Umbilical cord (tissue), 2 donors: ENCODE data around the gene PNPLA5. TPM values are rescaled to one million over a fixed set of nuclear protein-coding genes. Genes with fewer than 3 reads are reported as not detected.

Source experiments
- DNase-seq: peaks from one replicate; pipeline ENCODE4 v3.0.0-alpha.2; 2015; ENCODE audit warnings: low spot score
- total RNA-seq: library from RNA; depleted of rRNA; stranded (reverse); fragments of >200 nt; gene quantifications from one replicate; pipeline ENCODE4 v1.2.3, GENCODE V29; 2014; ENCODE audit warnings: low replicate concordance; ENCODE audit not compliant: insufficient read depth

Gene PNPLA5
- total RNA-seq, 1 donor from 2014 or later = not detected

GRCh38 chr22:43854786-43855271 is 37.0 kb downstream of the PNPLA5 start:
- no peak for DNase-seq

GRCh38 chr22:43854121-43854785 is 37.6 kb downstream of the PNPLA5 start:
- DNase-seq = no peak

DNA sequence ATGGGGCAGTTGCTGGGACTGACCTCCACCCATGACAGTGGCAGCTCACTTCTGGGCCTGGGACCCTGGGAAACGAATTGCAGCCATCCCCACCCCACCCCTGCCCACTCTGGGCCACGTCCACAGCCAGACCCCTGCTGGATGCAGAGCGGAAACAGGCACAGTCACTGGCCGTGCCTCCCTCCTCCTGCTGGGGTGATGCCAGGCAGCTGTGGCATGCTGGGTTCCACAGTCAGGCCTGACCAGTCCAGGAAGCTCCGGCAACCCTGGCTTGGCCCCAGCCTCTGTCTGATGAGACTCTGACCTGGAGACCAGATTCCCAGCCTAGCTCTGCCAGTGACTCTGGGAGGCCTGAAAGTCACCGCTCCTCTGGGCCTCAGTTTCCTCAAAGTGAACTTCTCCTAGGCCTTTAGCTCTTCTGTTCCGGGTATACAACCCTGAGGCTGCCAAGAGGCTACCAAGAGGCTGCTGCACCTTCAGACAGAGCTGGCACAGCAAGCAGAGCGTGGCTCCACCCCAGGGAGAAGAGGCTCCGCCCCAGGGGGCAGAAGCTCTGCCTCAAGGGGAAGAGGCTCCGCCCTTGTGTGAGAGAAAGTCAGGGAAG is 38.4 kb downstream of the PNPLA5 start:
- DNase-seq = no peak

GRCh38 chr22:43852573-43853327 is 39.1 kb downstream of the PNPLA5 start:
- no peak for DNase-seq

DNA sequence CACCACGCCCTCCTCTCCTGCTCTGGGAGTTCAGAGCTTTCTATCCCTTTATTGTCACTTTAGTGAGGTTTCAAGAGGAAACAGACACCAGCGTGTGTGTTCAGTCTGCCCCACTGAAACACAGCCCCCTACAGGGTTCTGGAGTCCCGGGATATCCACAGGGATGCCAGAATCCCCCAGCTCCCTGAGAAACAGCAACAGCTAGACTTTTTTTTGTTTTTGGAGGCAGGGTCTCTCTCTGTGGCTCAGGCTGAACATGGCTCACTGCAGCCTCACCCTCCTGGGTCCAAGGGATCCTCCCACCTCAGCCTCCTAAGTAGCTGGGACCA is 39.9 kb downstream of the PNPLA5 start:
- no peak for DNase-seq

- DNase-seq = no peak
Measured at GRCh38 chr22:43851058-43851978, 40.5 kb downstream of the PNPLA5 start.

GRCh38 chr22:43850529-43850928 is 41.3 kb downstream of the PNPLA5 start:
- DNase-seq = no peak

DNA sequence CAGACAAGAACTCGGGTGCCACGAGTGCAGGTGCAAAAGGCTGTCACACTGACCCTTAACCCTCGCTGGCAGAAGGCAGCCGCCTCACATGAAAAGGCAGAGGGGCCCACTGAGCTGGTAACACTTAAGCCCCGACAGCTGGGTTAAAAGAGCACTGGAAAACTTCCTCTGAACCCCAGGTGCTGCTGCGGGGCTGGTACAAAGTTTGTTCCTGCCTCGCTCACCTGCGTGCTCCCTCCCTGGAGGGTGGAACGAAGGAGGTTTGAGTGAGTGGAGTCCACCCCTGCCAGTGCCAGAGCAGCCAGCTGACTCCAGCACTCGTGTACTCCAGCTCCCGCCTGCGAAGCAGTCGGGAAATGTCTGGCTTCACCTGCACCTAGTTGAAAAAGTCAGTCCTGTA is 42.1 kb downstream of the PNPLA5 start:
- no peak for DNase-seq

DNA sequence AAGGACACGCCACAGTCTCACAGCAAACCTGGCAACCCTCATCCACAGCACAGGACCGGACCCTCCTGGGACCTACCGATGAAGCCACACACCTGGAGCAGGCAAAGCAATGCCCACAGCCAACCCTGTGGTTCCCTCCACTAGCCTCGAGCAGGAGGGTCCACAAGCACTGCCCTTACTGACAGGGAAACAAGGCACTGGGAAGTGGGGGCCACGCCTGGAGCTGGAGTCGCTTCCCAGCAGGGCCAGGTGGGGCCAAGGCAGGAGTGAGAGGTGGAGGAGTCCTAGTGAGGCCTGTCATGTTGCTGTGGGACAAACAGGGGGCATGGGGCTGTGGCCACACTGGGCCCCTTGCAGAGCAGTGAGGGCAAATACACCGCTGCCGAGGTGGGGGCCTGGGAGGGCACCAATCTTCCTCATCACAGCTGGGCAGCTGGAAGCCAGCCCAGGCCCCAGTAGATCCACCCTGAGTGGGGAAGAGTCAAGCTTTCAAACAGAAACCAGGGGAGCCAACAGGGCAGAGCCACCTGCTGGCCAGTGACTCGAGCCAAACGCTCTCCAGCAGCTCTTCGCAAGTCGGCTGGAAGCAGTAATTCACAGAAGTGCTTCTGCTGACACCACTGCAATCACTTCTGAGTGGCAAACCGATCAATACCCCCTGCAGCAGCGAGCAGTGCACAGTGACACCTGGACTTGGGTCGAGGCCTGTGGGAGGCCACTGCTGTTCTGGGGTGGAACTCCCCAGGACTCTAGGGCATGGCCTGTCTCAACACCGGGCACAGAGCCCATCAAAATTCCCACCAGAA is 43.2 kb downstream of the PNPLA5 start:
- DNase-seq = peak; percentile 35

- DNase-seq = no peak
Measured at GRCh38 chr22:43847376-43848289, 44.2 kb downstream of the PNPLA5 start.

DNA sequence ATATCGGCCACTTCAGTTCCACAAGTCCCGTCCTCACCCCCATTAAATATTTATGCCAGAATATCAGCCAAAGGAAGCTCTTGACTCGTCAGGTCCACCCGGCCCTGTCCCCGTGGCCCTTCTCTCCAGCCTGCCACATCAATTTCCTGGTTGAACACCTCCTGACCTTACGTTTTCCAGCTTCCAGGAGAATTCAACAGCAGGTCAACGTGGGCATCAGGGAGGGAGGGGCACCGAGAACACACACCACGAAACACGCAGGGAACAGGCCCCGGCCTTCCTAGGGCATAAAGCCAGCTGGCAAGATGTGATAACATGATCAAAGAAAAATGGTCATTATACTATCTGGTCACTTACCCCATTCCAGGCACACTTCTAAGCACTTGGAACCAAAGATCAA is 44.8 kb downstream of the PNPLA5 start:
- DNase-seq = no peak

GRCh38 chr22:43845981-43846380 is 45.8 kb downstream of the PNPLA5 start:
- no peak for DNase-seq

GRCh38 chr22:43844560-43845545 is 47.0 kb downstream of the PNPLA5 start:
- no peak for DNase-seq

DNA sequence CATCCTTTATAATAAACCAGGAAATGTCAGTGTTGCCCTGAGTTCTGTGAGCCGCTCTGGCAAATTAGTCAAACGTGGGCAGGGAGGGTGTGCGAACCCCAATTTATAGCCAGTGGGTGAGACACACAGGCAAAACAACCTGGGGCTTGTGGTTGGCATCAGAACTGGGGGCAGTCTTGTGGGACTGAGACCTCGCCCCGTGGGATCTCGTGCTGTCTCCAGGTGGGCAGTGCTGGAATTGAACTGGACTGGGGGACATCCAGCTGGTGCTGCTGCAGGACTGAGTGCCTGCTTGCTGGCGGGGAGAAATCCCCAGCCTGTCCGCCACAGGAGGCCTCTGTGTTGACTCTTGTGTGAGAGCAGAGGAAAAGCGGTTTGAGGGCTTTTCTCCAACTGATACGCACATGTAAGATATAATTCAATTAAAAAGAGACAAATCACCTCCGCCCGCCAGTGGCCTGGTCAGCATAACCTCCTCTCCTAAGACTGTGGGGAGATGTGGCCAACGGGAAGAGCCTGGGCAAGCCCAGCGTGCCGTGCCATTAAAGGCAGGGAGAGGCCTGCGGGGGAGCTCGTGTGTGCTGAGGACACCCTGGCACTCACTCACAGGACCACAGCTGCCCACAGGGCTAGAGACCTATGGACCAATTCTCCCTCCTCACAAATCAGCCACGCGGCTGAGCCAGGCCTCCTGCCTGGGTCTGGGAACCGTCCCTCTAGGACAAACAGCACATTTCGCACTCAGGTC is 47.9 kb downstream of the PNPLA5 start:
- no peak for DNase-seq

GRCh38 chr22:43841742-43842141 is 50.1 kb downstream of the PNPLA5 start:
- no peak for DNase-seq

GRCh38 chr22:43840851-43841250 is 51.0 kb downstream of the PNPLA5 start:
- DNase-seq = no peak

DNA sequence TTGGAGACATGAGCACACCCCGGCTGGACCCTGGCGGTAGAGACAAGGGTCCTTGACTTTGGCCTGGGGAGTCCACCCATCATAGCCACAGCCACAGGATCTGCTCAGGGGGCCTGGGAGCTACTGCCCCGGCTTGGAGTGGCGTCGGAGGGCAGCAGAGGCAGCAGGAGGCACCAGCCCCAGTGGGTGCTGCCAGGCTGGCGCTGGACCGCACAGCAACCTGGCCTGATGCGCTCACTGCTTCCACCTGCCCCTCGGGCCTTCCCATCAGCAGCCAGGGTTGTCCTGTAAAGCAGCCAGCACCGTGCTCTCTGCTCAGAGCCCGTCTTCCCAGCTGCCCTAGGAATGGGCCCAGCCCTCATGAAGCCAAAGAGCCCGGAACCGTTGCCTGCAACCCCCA is 51.4 kb downstream of the PNPLA5 start:
- DNase-seq = no peak

DNA sequence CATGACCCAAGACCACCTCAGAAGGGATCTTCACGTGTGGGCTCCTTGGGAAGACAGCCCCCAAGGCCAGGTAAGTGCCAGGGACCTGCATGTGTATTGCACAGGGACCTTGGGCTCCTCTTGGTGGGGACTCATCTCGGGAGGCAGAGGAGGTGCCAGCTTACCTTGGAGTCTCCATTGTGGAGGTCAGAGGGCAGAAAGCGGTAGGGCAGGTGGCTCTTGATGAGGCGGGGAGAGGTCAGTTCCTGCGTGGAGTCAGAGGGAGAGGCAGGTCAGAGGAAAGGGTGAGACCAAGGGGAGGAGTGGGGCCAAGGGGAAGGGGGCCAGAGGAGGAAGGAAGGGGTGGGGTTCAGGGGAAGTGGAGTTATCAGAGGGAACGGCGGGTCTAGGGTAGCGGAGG is 52.0 kb downstream of the PNPLA5 start:
- no peak for DNase-seq
